ENCODE data around the gene ZBTB7B.

ZBTB7B gene

DNA sequence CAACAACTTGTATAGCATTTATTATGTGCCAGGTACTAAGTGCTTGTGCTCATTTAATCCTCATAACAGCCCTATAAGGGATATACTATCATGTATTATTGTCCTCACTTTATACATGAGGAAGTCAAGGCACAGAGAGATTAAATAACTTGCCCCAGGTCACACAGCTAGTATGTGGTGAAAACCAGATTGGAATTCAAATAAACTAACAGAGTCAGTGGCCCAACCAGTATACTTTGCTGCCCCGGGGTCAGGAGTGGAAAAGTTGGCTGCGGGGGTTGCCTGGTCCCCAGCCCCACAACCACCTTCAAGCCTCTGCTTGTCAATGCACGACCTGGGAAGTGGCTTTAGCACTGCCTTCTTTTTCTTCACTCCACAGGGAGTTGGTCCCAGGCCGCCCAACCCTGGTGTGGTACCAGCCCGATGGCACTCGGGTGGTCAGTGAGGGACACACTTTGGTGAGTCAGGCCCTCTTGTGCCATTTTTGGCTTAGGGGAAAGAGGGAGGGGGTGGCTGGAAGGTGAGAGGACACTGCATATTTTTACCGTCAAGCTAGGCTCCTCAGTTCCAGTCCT is 51.0 kb downstream of the ZBTB7B start:
- FAIRE-seq = no peak
- DNase-seq (ENCODE audit: low spot score) = no peak

- FAIRE-seq (no peak), DNase-seq (ENCODE audit: low spot score) (no peak)
Observed at GRCh38 chr1:155057104-155057503, 54.5 kb downstream of the ZBTB7B start.

DNA sequence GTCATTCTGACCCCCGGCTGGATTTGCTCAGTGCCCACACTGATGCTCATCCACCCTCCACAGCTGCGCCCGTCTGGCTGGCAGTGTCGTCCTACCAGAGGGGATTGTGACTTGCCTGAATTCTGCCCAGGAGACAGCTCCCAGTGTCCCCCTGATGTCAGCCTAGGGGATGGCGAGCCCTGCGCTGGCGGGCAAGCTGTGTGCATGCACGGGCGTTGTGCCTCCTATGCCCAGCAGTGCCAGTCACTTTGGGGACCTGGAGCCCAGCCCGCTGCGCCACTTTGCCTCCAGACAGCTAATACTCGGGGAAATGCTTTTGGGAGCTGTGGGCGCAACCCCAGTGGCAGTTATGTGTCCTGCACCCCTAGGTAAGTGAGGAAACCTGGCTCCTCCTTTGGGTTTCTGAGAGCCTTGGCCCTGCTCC is 55.2 kb downstream of the ZBTB7B start:
- no peak for FAIRE-seq
- no peak for DNase-seq (ENCODE audit: low spot score)

GRCh38 chr1:155060736-155061135 is 58.1 kb downstream of the ZBTB7B start:
- no peak for DNase-seq (ENCODE audit: low spot score)
- no peak for FAIRE-seq

GRCh38 chr1:155061381-155062150 is 59.0 kb downstream of the ZBTB7B start:
- FAIRE-seq (peak; percentile 97), DNase-seq (ENCODE audit: low spot score) (peak; percentile 89)

DNA sequence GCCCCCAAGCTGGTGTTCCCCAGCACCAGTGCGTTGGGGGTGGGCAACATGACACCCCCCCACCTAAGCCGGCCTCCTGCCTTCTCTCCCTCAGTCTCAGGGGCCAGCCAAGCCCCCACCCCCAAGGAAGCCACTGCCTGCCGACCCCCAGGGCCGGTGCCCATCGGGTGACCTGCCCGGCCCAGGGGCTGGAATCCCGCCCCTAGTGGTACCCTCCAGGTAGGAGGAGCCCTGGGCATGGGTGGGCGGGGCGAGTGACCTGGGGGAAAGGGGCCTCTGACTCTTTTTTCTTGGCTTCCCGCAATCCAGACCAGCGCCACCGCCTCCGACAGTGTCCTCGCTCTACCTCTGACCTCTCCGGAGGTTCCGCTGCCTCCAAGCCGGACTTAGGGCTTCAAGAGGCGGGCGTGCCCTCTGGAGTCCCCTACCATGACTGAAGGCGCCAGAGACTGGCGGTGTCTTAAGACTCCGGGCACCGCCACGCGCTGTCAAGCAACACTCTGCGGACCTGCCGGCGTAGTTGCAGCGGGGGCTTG is 59.6 kb downstream of the ZBTB7B start:
- FAIRE-seq = no peak
- no peak for DNase-seq (ENCODE audit: low spot score)

DNA sequence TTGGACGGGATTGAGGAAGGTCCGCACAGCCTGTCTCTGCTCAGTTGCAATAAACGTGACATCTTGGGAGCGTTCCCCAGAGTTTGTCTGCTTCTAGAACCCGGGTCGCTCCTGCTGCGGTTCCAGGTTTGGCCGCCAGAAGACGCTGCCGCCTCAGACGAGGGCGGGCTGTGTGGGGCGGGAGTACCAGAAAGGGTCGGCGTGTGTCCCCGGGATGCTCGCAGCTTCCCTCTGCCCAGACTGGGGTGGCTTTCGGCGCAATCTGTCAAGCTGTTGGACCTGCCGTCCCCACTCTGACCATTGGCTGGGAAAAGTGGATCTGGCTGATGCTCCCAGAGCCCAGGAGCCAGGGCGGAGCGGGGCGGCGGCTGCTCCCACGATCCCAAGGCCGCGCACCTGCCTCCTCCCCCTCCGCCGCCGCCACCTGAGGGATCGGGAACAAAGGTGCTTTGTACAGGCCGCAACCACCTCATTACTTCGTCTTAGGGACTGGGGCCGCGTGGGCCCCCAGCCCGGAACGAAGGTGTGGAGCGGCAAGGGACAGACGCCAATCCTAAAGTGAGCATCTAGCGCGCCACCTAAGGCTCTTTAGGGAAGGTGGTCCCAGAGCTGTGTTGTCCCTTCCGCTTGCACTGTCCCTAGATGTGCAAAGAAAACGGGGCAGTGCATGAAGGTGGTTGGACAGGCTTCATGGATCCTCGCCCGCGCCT is 60.3 kb downstream of the ZBTB7B start:
- DNase-seq (ENCODE audit: low spot score) (no peak), FAIRE-seq (no peak)

DNA sequence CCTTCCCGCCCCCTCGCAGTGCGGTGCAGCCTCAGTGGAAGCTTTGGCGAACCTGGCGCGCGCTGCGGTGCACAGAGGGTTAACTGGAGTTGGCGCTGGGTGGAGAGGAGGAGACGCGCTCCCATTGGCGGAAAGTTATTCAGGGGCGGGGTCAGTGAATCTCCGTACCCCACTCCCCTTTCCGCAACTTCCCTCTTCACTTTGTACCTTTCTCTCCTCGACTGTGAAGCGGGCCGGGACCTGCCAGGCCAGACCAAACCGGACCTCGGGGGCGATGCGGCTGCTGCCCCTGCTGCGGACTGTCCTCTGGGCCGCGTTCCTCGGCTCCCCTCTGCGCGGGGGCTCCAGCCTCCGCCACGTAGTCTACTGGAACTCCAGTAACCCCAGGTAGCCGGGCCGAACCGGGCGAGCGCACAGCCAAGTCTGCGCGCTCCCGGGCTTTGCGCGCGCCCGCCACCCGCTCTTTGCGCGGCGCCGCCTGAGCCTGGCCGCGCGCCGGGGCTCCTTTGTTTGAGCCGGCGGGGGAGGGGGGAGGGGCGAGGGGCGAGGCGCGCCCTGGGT is 61.0 kb downstream of the ZBTB7B start, which contains the start of gene EFNA4:
Gene EFNA4 (plus strand): TSS at position 191 of the 561 bp plus-strand sequence. CDS start 84 bp downstream, at position 275.
- FAIRE-seq (peak; percentile 92), DNase-seq (ENCODE audit: low spot score) (peak; percentile 94)

DNA sequence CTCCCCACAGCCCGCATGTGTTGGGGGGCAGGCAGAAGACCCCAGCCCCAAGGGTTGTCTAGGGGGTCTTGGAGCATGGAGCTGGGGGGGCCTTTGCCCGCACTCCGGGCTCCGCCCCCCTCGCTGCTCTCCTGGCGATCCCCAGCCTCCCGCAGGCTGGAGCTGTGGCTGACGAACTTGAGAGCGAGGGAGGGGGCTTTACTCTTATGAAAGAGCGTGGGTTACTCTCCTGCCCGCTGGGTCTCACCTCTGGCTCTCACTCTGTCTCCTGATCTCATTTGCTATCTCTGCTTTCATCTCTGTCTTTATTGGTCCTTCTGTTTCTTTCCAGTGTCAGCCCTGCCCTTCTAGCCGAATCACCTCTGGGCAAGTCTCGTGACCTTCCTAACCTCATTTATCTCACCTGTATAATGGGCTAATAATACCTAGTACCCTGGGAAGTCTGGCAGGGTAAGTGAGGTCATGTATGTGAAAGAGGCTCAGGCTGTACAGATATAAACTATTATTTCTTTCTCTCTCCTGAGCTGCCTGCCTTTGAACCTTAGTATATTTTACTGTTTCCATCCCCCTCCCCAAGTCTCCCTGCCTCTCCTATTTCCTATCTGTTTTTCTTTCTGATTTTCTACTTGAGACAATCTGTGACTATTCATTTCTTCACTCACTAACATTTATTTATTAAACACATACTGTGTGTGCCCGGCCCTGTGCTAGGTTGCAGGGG is 61.7 kb downstream of the ZBTB7B start:
- DNase-seq (ENCODE audit: low spot score) (peak; percentile 79), FAIRE-seq (no peak)

GRCh38 chr1:155064832-155065429 is 62.3 kb downstream of the ZBTB7B start:
- no peak for DNase-seq (ENCODE audit: low spot score)
- FAIRE-seq = no peak

- FAIRE-seq = no peak
- DNase-seq (ENCODE audit: low spot score) = no peak
Observed at GRCh38 chr1:155066777-155067176, 64.2 kb downstream of the ZBTB7B start.

Data from urothelium cell line (cell line).